HG03432 (cell line): ENCODE results near the gene ATP6V0D1.
"Not testable (repeated sequence)": the region's sequence is repeated elsewhere in the genome, so short reads cannot be mapped to it uniquely, and the experiment has no call there.

Source experiments
- ATAC-seq: cut with Tn5 transposase; IDR thresholded peaks from one replicate; pipeline ENCODE4 v1.9.1; 2021; ENCODE audit warnings: mild to moderate bottlenecking, moderate library complexity; ENCODE audit not compliant: unreplicated experiment

Gene ATP6V0D1

DNA sequence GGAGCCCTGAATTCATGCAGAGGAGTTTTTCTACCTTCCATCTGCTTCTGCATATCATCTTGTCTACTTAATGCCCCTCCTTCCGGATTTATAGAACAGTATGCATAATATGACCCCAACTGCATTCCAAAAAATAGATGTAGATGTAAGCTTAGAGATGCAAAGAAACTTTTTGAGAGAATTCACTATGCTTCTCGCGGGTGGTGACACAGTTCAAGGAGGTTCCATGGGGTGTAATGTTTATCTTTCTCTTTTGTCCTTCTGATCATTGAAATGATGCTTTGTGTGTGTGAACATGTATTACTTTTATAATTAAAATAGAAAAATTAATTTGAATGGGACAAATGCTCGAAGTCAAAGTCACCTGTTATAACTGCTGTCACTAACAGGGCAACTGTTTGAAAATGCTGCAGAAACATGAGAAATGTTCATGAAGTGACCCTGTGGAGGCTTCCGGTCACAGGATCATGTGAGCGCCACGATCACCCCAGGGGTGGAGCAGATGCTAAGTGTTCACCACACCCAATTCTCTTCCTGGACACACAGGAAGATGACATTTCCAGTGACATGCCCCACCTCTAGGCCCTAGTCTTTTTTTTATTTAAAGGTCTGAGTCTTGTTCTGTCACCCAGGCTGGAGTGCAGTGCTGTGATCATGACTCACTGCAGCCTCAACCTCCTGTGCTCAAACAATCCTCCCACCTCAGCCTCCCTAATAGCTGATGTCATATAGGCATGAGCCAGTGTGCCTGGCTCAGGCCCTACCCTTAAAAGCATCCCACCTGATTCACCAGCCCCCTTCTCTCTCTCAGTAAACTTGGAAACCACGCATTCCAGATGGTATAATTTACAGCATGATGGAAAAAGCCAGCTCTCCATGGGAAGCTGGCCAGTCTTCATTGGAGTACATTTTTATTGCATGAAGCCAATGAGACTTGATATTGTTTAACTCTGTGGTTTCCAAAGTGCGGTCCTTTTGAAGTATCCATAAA is 23.4 kb upstream of the ATP6V0D1 start:
- peak; percentile 64 for ATAC-seq

DNA sequence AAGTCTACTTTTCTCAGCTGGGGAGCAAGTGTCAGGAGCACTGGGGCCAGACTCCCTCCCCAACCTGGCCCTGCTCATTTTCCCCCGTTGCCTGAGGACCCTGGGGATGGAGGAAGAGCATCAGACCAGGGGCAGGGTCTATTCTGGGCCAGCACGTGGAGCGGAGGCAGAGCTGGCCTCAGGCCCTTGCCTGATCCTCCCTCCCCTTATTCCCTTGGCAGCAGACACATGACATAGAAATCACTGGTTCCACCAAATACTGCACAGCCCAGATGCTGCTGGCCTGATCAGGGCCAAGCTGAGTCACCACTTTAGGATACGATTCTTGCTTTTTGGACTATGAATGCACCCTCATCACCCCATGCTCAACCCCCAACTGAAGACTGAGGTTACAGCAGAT is 18.1 kb upstream of the ATP6V0D1 start:
- no peak for ATAC-seq

DNA sequence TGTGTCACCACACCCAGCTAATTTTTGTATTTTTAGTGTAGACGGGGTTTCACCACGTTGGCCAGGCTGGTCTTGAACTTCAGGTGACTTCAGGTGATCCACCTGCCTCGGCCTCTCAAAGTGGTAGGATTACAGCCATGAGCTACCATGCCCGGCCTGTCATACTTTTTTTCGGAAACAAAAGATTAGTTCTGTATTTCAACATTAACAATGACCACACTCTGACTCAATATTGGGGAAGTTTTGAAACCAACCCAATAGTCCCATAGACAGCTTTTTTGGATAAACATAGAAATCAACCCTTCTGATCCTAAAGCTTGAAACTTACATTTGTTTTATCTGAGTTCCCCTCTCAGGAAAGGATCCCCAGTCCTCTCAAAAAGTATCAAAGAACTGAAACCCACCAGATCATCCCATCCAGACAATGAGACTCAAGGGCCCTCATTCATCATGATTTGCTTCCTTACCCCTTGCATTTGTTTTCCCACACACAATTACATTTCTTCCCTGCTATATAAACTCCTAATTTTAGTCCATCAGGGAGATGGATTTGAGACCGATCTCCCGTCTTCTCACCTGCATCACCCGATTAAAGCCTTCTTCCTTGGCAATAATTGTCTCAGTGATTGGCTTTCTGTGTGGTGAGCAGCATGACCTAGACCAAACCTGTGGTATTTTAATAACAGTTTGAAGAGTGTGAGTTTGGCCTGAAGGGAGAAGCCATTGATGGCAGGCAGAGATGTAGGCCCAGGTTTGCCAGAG is 9.6 kb upstream of the ATP6V0D1 start:
- no peak for ATAC-seq

DNA sequence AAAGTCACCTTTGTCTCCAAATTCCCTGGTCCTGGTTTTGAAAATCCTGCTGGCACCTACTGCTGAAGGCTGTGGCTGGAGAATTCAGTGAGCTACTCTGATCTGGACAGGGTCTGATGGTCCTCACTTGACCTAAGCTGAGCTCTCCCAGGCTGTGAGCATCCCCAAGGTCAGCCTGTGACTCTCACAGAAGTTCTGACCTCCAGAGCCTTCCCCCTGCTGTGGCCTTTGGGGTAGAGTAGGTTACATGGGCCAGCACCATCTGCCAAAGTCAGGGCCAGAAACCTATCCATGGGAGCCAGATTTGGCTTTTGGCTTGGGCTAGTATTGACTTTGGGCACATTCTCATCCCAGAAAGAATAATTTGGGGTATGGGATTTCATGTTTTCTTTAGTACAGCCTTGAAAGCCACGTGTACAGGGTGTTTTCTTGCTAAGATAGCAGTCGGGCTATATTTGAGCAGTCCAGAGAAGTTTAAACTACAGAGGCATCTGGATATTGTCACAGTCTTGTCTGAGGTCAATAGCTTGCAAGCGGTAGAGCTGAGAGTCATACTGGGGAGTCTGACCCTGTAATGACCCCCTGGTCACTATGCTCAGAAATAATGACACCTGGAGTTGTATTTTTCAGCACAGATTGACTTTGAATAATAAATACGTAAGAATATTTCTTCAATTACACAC is 8.6 kb upstream of the ATP6V0D1 start:
- no peak for ATAC-seq

DNA sequence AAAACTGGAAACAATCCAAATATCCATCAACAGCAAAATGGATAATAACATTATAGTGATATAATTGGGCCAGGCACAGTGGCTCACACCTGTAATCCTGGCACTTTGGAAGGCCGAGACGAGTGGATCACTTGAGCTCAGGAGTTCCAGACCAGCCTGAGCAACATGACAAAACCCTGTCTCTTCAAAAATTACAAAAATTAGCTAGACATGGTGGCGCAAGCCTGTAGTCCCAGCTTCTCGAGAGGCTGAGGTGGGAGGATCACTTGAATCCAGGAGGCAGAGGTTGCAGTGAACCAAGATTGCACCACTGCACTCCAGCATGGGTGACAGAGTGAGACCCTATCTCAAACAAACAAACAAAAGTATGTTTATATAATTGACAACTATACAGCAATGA is 6.6 kb upstream of the ATP6V0D1 start:
- ATAC-seq: not testable (repeated sequence)

DNA sequence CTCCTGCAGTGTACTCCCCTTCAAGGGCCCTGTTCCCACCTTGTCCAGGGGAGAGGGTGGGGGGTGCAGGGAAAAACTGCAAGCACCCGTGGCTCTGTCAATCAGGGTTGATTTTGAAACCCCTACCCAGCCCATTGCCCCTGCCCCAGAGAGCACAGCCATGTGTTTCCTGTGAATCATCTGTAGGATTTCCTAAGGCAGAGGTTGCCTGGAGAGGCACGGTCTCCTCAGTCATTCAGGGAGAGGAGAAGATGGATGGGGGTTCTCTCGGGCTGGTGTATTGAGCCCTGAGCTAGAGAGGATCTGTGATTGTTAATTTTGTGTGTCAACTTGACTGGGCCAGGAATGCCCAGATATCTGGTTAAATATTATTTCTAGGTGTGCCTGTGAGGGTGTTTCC is 5.8 kb upstream of the ATP6V0D1 start:
- no peak for ATAC-seq

DNA sequence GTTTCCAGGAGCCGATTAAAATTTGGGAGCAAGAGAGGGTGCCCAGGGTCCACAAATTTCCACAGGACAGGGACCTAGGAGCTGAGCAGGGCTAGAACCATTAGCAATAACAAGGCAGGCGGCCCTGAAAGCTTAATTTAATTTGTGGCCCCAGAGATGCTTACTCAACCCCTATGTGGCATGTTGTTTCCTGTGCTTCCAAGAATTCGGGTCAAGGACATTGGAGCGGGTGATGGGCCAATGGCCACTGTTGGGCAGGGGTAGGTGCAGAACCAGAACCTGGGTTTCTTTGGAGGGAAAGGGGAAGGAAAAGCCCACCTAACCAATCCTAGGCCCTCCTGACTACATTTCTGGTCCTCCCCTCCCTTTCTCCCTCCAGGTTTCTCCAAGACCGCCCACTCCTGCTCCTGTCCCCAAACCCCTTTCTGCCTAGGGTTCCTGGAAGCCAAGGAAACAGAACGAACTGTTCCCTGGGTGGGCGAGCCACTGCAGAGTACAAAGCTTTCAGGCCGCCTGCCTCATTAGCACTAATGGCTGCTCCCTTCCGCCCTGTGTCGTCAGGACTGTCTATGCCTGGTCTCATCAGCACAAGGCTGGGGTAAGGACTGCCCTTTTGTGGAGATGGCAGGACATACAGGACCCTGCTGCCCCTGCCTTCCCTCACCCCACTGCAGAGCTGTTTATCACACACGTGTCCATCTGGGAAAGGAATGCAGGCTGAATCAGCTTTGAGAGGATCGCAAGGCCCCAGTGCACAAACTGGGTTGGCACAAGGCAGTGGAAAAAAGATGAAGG is 3.0 kb upstream of the ATP6V0D1 start:
- ATAC-seq: no peak

DNA sequence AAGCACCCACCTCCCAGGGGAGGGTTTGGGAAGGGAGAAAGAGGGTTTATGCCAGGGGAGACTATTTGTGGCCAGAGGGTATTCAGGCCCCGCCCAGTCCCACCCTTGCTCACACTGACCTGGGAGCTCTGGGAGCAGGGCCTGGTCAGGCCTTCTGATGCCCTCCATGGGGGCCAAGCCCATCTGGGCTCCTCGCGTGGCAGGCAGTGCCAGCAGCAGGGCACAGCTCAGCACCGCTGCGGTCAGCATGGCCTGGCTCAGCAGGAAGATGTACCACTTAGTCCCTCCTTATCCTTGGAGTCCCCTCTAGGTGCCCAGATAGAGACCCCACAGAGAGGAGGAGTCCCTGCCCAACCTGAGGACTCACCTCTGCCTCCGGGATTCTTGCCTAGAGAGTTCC is 2.2 kb upstream of the ATP6V0D1 start, which contains the start of gene AGRP:
AGRP (minus strand) TSS at position 398 of the 400 bp plus-strand sequence; CDS start at position 249, 149 bp downstream.
- no peak for ATAC-seq

DNA sequence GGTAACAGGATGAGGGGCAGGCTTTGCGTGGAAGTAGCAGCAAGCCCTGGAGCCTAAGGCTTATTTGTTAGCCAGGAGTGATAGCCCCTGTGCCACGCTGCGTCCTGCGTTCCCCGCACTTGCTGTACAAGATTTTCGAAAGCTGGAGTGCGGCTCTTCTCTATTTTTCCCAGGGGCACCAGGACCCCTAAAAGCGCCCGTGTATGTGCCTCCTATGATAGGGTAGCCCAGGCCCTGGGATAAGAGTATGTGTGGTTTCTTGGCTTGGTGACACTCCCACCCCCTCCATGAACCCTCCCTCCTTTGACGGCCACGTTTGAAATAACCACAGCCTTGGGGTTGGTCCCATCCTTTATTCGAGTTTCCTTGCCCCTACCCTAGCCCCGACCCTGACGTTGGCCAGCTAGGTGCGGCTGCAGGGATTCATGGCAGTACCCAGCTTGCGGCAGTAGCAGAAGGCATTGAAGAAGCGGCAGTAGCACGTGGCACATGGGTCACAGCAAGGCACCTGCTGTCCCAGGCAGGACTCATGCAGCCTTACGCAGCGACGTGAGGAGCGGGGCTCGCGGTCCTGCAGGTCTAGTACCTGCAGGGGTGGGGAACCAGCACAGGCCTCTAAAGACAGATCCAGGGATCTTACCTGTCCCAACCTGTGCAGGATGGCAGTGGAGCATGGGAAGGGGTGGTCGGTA is 1.4 kb upstream of the ATP6V0D1 start:
- no peak for ATAC-seq

DNA sequence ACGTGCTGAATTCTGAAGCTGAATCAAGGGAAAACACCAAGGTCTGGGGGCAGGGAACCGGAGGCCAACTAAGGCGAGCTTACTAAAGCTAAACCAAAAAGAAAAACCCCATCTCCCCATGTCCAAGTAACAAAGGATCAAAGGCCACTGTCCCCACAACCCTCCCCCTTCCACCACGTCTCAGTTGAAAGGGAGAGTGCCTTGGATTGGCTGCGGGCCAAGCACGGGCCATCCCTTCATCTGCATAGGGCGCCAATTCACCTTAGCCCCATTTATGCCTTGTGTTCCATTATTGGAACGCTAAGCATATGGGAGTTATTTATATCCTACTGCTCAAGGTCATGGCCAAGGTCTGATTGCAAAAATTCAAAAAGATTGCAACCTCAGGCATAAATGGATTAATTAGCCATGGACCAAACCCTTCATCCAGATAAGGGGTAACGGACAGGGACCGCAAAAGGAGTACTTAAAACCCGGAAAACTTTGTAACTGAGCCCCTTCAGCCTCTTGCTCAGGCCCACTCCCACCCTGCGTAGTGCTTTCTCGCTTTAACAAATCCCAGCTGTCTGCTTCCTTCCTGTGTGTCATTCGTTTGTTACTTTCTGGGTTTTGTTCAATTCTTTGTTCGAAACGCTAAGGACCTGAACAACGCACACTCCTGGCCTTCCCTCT is 740 bp upstream of the ATP6V0D1 start:
- peak; percentile 12 for ATAC-seq

DNA sequence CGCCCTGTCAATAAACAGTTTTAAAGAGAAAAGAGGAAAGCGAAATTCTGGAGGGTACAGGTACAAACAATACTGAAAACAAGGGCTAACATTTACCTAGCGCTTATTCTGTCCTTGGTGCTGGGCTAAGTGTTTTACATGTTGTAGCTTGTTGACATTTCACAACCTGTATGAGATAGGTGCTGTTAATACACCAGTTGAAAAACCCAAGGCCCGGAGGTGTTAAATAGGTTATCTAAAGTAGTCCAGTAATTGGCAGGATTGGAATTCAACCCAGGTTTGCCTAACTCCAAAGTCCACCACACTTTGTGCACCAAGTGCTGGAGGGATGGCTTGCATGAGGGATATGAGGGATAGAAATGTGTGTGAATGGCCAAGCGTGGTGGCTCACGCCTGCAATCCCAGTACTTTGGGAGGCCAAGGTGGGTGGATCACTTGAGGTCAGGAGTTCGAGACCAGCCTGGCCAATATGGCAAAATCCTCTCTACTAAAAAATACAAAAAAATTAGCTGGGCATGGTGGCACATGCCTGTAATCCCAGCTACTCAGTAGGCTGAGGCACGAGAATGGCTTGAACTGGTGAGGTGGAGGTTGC is 2.9 kb downstream of the ATP6V0D1 start:
- ATAC-seq: no peak

DNA sequence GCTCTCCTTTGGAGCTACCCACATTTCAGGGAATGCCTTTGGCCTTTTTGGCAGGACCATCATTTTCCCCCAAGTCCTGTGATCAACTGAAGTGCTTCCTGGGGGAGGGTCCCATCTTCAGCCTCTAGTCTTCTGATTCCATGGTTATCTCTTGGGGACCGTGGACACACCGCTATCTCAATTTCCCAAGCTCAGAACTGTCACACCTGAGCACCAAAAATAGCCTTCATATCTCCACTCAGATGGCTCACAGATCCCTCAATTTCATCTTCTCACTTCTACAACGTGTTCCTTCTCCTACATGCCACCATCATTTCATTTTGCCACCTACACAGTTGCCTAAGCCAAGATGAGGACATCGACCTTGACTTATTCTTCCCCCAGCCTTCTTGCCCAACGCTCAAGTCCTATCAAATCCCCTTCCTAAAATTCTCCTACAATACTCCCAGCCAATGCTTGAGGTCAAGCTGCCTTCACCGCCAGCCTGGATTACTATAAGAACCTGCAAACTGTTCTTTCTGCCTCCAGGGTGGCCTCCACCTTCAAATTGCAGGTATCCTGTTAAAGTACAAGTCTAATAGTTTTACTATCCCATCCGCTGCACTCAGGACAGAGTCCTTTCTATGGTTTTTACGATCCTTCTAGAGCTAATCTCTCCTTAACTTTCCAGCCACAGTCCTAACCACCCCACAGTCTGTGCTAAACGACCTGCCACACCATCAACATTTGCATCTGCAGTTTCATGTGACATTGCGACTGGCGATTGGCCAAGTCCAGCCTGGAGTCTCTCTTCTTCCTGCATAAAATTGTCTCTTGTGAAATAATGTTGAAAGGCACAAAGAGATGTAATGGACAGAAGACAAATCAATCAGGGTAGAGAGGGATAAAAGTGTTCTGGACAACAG is 6.2 kb downstream of the ATP6V0D1 start:
- no peak for ATAC-seq

DNA sequence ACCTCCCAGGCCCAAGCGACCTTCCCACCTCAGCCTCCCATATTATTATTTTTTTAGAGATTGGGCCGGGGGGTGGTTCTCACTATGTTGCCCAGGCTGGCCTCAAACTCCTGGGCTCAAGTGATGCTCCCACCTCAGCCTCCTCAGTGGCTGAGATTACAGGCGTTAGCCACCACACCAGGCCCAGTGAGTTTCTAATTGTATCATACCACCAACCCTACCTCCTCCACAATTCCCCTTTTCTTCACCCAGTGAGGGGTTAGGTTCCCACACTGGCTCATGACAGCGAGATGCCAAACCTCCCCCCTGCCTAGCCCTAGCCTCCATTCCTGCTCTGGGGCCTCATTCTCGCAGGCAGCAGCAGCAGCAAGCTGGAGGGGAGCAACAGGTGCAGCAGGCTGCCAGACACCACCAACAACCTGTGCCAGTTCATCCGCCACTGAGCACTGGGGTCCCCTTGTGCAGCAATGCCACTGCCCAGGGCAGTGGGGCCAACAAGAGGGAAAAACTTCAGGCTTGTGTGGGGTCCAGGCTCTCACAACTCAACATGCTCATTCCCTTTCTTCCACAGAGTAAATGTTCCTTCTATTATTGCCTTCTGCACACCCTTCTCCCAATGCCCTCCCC is 9.1 kb downstream of the ATP6V0D1 start:
- ATAC-seq: no peak

DNA sequence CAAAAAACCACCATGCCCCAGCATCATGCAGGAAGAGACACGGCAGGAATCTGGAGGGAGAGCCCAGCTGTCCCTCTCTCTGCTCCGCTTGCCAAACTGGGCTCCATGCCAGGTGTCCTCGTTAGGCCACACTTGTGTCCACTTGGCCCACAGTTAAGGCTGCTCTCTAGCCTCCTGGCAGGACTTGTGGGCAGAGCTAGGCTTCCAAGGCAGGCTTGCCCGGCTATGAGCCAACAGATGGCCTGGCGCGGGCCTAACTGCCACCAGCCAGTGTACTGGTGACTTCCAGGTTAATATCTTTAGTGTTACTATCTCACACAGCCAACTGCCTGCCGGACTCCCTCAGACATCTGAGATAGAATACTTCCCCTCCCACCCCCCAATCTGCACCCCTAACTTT is 10.6 kb downstream of the ATP6V0D1 start:
- ATAC-seq: no peak

DNA sequence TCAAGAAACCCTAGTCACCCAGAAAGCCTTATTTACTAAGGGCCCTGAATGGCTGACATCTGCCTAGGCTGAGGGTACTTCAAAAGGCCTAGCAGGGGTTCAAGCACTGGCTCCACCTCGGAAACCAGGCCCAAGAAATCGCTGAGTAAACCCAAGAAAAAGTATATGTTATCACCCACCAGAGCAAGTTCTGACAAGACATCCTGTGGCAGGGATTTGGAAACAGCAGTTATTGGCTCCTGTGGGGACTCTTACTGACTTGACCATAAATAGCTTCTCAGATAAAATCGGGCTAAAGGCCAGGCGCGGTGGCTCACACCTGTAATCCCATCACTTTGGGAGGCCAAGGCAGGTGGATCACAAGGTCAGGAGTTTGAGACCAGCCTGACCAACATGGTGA is 12.2 kb downstream of the ATP6V0D1 start:
- no peak for ATAC-seq

DNA sequence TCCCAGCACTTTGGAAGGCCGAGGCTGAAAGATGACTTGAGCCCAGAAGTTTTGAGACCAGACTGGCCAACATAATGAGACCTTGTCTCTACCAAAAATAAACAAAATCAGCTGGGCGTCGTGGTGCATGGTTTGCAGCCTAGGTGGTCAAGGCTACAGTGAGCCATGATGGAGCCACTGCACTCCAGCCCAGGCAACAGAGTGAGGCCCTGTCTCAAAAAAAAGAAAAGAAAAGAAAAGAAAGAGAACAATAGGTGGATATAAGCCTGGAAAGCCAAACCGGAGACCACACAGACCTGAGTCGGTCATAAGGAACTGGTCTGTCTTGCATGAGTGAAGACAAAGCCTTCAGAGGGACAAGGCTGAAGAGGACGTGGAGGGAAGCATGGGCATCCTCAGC is 14.4 kb downstream of the ATP6V0D1 start:
- ATAC-seq: no peak

DNA sequence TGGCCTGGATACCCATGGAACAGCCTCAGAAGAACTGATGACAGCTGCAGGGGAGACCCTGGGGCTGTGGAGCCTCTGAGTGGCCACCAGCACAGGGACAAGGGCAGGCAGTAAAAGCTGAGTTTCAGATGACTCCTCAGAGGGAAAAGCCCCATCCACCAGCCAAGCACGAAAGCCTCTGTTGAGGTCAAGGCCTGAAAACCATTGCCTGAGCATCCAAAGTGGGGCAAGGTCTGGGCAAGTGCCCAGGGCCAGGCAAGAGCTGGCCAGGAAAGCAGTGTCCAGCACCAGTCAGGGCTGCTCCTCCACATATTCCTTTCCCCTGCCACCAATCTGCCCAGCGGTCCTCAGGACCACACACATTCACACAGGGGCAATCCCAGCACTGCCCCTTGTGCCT is 16.4 kb downstream of the ATP6V0D1 start:
- ATAC-seq: no peak
